ENCODE data around the gene IGF1. TPM values are rescaled to one million over a fixed set of nuclear protein-coding genes. Genes with fewer than 3 reads are reported as not detected.

IGF1 gene
- total and polyA plus RNA-seq, 9 of the 15 experiments (the other 6 are each of a cell fraction or from before 2014, with no cell fraction given): 3.7 to 13.9 (median 4.5) TPM

GRCh38 chr12:102441077-102441596 lies 39.2 kb downstream of the IGF1 start (continued):
- TF ChIP-seq ZNF140 (CRISPR knock-in tag; IDR thresholded peaks at IDR 0.05) (no peak), U2AF1 (optimal IDR thresholded peaks at IDR 0.05; ENCODE audit: low read depth, low read length) (no peak), ZNF79 (CRISPR knock-in tag; IDR thresholded peaks at IDR 0.05; ENCODE audit: low read depth) (peak; percentile 61; the same call in 1 of the 2 replicates), NR2C2 (CRISPR knock-in tag; IDR thresholded peaks at IDR 0.05) (no peak), NR2C2 (tag; IDR thresholded peaks at IDR 0.05) (peak; percentile 59; the same call in 1 of the 2 replicates), NR3C1 (CRISPR knock-in tag; IDR thresholded peaks at IDR 0.05) (no peak), DMBX1 (CRISPR knock-in tag; IDR thresholded peaks at IDR 0.05; ENCODE audit: borderline replicate concordance) (peak; percentile 56; the same call in 1 of the 2 replicates), ZNF445 (CRISPR knock-in tag; IDR thresholded peaks at IDR 0.05; ENCODE audit: low read depth) (no peak), ARID3A (IDR thresholded peaks at IDR 0.05; ENCODE audit: borderline replicate concordance, low read depth, low read length) (peak; percentile 75), ZNF280B (CRISPR knock-in tag; IDR thresholded peaks at IDR 0.05) (no peak), GATAD2A (IDR thresholded peaks at IDR 0.05) (peak; percentile 94), TAF15 (IDR thresholded peaks at IDR 0.05; ENCODE audit: low read depth, low read length) (no peak), ZNF23 (CRISPR knock-in tag; IDR thresholded peaks at IDR 0.05) (no peak), LEF1 (IDR thresholded peaks at IDR 0.05) (peak; percentile 84; the same call in 1 of the 2 replicates), CBX5 (IDR thresholded peaks at IDR 0.05; ENCODE audit: borderline replicate concordance, low read depth) (no peak), ZNF830 (CRISPR knock-in tag; IDR thresholded peaks at IDR 0.05) (no peak), NR4A1 (CRISPR knock-in tag; IDR thresholded peaks at IDR 0.05) (no peak), NR4A1 (tag; IDR thresholded peaks at IDR 0.05) (0 out of 2 replicates have a peak, but pooled peaks have one; percentile 50), RBM25 (IDR thresholded peaks at IDR 0.05; ENCODE audit: low read depth, low read length, severe bottlenecking) (no peak), TCF7 (IDR thresholded peaks at IDR 0.05; ENCODE audit: borderline replicate concordance) (no peak), NR2C1 (IDR thresholded peaks at IDR 0.05) (0 out of 2 replicates have a peak, but pooled peaks have one; percentile 23), NR2C1 (tag; IDR thresholded peaks at IDR 0.05) (peak; percentile 41; the same call in 1 of the 2 replicates), PTBP1 (IDR thresholded peaks at IDR 0.05; ENCODE audit: low read depth, low read length) (no peak), TOE1 (IDR thresholded peaks at IDR 0.05; ENCODE audit: borderline replicate concordance) (peak; percentile 74), TOE1 (CRISPR knock-in tag; IDR thresholded peaks at IDR 0.05; ENCODE audit: borderline replicate concordance, low read depth) (no peak), STAT6 (CRISPR knock-in tag; IDR thresholded peaks at IDR 0.05) (no peak)

Data from K562 (cell line).